Aorta (tissue), 5 donors: ENCODE measurements around the gene NR2C2. TPM values are rescaled to one million over a fixed set of nuclear protein-coding genes. Genes with fewer than 3 reads are reported as not detected.

Experiments used
- ATAC-seq: fragments of 200-7000 bp; cut with Tn5 transposase; one replicate; pipeline ENCODE4 v1.9.1; 2022; ENCODE audit warnings: moderate library complexity; ENCODE audit not compliant: low FRiP score
- DNase-seq, 2 donors: peaks; one replicate each; pipeline ENCODE4 v3.0.0-alpha.2; 2020
- H3K27ac ChIP-seq, 2 donors: one replicate each; pipeline ENCODE4 v1.5.1; 2013; ENCODE audit warnings: low read length in 2 of 2, mild to moderate bottlenecking in 2 of 2, moderate library complexity in 2 of 2, control low read depth in 1 of 2, inconsistent platforms in 1 of 2, low read depth in 1 of 2
- H3K27me3 ChIP-seq, 2 donors: one replicate each; pipeline ENCODE4 v1.6.1; 2013; ENCODE audit warnings: control low read depth in 1 of 2, low read length in 1 of 2, mild to moderate bottlenecking in 1 of 2, moderate library complexity in 1 of 2; ENCODE audit not compliant: insufficient read depth in 2 of 2, control insufficient read depth in 1 of 2
- H3K36me3 ChIP-seq, 2 donors: one replicate each; pipeline ENCODE4 v1.6.1; 2013; ENCODE audit warnings: control low read depth in 1 of 2, low read length in 1 of 2, mild to moderate bottlenecking in 1 of 2; ENCODE audit not compliant: insufficient read depth in 2 of 2, control insufficient read depth in 1 of 2
- H3K4me1 ChIP-seq, 2 donors: one replicate each; pipeline ENCODE4 v1.6.1; 2013; ENCODE audit warnings: low read length in 2 of 2, control low read depth in 1 of 2, mild to moderate bottlenecking in 1 of 2, moderate library complexity in 1 of 2; ENCODE audit not compliant: insufficient read depth in 2 of 2, control insufficient read depth in 1 of 2
- H3K4me3 ChIP-seq, 2 donors: one replicate each; pipeline ENCODE4 v1.5.1; 2013; ENCODE audit warnings: low read length in 2 of 2, control low read depth in 1 of 2, mild to moderate bottlenecking in 1 of 2
- H3K9me3 ChIP-seq: one replicate; pipeline ENCODE4 v1.6.1; 2013; ENCODE audit warnings: mild to moderate bottlenecking, low read length; ENCODE audit not compliant: control insufficient read depth
- WGBS, 2 donors: extraction: QIAGEN DNeasy Blood & Tissue Kit; methylation state at CpG; one replicate each; pipeline ENCODE4 v1.1.7; 2013; 5-methylcytosine and 5-hydroxymethylcytosine counted together
- intact Hi-C, 2 donors: fragments of 100-400 bp; cut with DNase I; formaldehyde crosslinking; loops; one replicate each; pipeline versions ENCODE4 v1.14.2 to v1.15.0; 2022
- polyA plus RNA-seq, 2 donors: library from polyadenylated mRNA; stranded (reverse); fragments of 200-250 nt; gene quantifications; one replicate each; pipeline ENCODE4 v1.2.3, GENCODE V29; 2013
- total RNA-seq, 2 donors: library from RNA; stranded (reverse); fragmentation: NEBNext Ultra II Directional; extraction: Animal tissue kit (Norgen Biotek cat#: 25700); gene quantifications; one replicate each; pipeline ENCODE4 v1.2.1, GENCODE V29; 2021
- donor health status: healthy with polysubstance abuse.
- donor health status: Bipolar disorder and iron deficiency.
- donor health status: DM: no; HTN: no; CAD: no.
- donor health status: DM: no; HTN: no; CAD: no.
- donor health status: DM: yes; HTN: yes; CAD: no.

The NR2C2 gene
- total and polyA plus RNA-seq, 4 donors = 4.3 to 55.7 (median 32.4) TPM

GRCh38 chr3:14959359-14959943 is 12.1 kb downstream of the NR2C2 start:
- ATAC-seq = no peak
- no peak for DNase-seq
- Histone ChIP-seq H3K27ac (no peak overlapping the region), H3K36me3 (peaks cover 0 to 2% of the 10 kb centered on the region in 2 donors), H3K27me3 (no peaks in the 10 kb centered on the region), H3K4me3 (no peak overlapping the region), H3K4me1 (no peaks in the 10 kb centered on the region), H3K9me3 (no peaks in the 10 kb centered on the region)
- 85 to 88% methylated on average over 2 of the region's 2 CpGs for WGBS, 2 donors
- intact Hi-C loops = no loop called here

- Histone ChIP-seq H3K27ac (no peak overlapping the region), H3K36me3 (no peaks in the 10 kb centered on the region), H3K4me1 (no peaks in the 10 kb centered on the region), H3K9me3 (no peaks in the 10 kb centered on the region), H3K27me3 (no peaks in the 10 kb centered on the region), H3K4me3 (no peak overlapping the region)
- intact Hi-C loops = no loop called here
- DNase-seq (no peak), ATAC-seq (no peak)
- 96 to 97% methylated on average over 5 of the region's 5 CpGs for WGBS, 2 donors
Observed at GRCh38 chr3:14962762-14963161, 15.4 kb downstream of the NR2C2 start.

GRCh38 chr3:14967285-14967684 is 19.9 kb downstream of the NR2C2 start:
- H3K27ac ChIP-seq = no peak overlapping the region
- intact Hi-C loops = no loop called here
- H3K4me3 ChIP-seq = no peak overlapping the region
- no peaks in the 10 kb centered on the region for H3K36me3 ChIP-seq
- no peaks in the 10 kb centered on the region for H3K9me3 ChIP-seq
- ATAC-seq (no peak), DNase-seq (no peak)
- 7 to 14% methylated on average over 1 of the region's 1 CpG for WGBS, 2 donors
- no peaks in the 10 kb centered on the region for H3K27me3 ChIP-seq
- no peaks in the 10 kb centered on the region for H3K4me1 ChIP-seq

- DNase-seq = no peak
- no peak for ATAC-seq
Observed at GRCh38 chr3:14969671-14970070, 22.3 kb downstream of the NR2C2 start.

GRCh38 chr3:14976317-14976716 is 28.9 kb downstream of the NR2C2 start:
- Histone ChIP-seq H3K4me1 (peaks cover 0 to 2% of the 10 kb centered on the region in 2 donors), H3K27me3 (no peaks in the 10 kb centered on the region), H3K9me3 (no peaks in the 10 kb centered on the region), H3K4me3 (no peak overlapping the region), H3K36me3 (no peaks in the 10 kb centered on the region), H3K27ac (no peak overlapping the region)
- DNase-seq = no peak
- intact Hi-C loops = no loop called here
- WGBS, 2 donors = 80 to 81% methylated on average over 1 of the region's 1 CpG
- ATAC-seq = no peak

More at GRCh38 chr3:14969671-14970070, 22.3 kb downstream of the NR2C2 start:
- Histone ChIP-seq H3K4me3 (no peak overlapping the region), H3K36me3 (no peaks in the 10 kb centered on the region), H3K9me3 (no peaks in the 10 kb centered on the region), H3K27ac (no peak overlapping the region), H3K27me3 (no peaks in the 10 kb centered on the region), H3K4me1 (no peaks in the 10 kb centered on the region)
- intact Hi-C loops = no loop called here
- 13 to 24% methylated on average over 1 of the region's 1 CpG for WGBS, 2 donors

- DNase-seq = no peak
- Histone ChIP-seq H3K4me3 (no peak overlapping the region), H3K9me3 (no peaks in the 10 kb centered on the region), H3K27ac (no peak overlapping the region), H3K4me1 (peaks cover 0 to 2% of the 10 kb centered on the region in 2 donors), H3K27me3 (no peaks in the 10 kb centered on the region), H3K36me3 (no peaks in the 10 kb centered on the region)
- intact Hi-C loops = no loop called here
- no peak for ATAC-seq
- 80 to 83% methylated on average over 4 of the region's 4 CpGs for WGBS, 2 donors
Observed at GRCh38 chr3:14980689-14981088, 33.3 kb downstream of the NR2C2 start.

- no peaks in the 10 kb centered on the region for H3K27me3 ChIP-seq
- H3K4me1 ChIP-seq = peaks cover 0 to 2% of the 10 kb centered on the region in 2 donors
- no peak overlapping the region for H3K4me3 ChIP-seq
- H3K36me3 ChIP-seq = no peaks in the 10 kb centered on the region
- no peak overlapping the region for H3K27ac ChIP-seq
- no peaks in the 10 kb centered on the region for H3K9me3 ChIP-seq
- DNase-seq = no peak
- WGBS, 2 donors = 98% methylated on average over 3 of the region's 3 CpGs
- no peak for ATAC-seq
- intact Hi-C loops = no loop called here
Observed at GRCh38 chr3:14984581-14985113, 37.3 kb downstream of the NR2C2 start.

- DNase-seq (no peak), ATAC-seq (no peak)
- Histone ChIP-seq H3K4me1 (peaks cover 5 to 8% of the 10 kb centered on the region in 2 donors), H3K36me3 (no peaks in the 10 kb centered on the region), H3K4me3 (no peak overlapping the region), H3K27me3 (no peaks in the 10 kb centered on the region), H3K9me3 (no peaks in the 10 kb centered on the region), H3K27ac (no peak overlapping the region)
- 94 to 97% methylated on average over 3 of the region's 3 CpGs for WGBS, 2 donors
- intact Hi-C loops = no loop called here
Observed at GRCh38 chr3:14988988-14989394, 41.6 kb downstream of the NR2C2 start.
